HepG2 (cell line): ENCODE results near the gene GSC. TPM values are rescaled to one million over a fixed set of nuclear protein-coding genes. Genes with fewer than 3 reads are reported as not detected.

Experiments
- ATAC-seq: fragments of 200-7000 bp; cut with Tn5 transposase; 3 replicates; pipeline ENCODE4 v1.9.1; 2020; ENCODE audit warnings: mild to moderate bottlenecking, moderate library complexity
- BruUV-seq: library from RNA; stranded (reverse); fragments of 400-500 nt; replicated peaks from 2 replicates; lab custom pipeline; 2021; lab: Mats Ljungman, UMichigan
- CTCF ChIA-PET: fragments of 300-600 bp; formaldehyde crosslinking; extraction: SDS; loops from one replicate; lab custom pipeline; 2021; ENCODE audit warnings: low total read pairs, inconsistent platforms, low intra/inter-chr PET ratio; lab: Yijun Ruan, JAX
- POLR2A ChIA-PET: fragments of 350-600 bp; sonication (Branson Sonifier 250); formaldehyde crosslinking; loops from one replicate; lab custom pipeline; 2020; ENCODE audit warnings: antibody characterized with exemption, inconsistent platforms; lab: Yijun Ruan, JAX
- DNase-seq: peaks from one replicate; pipeline ENCODE4 v3.0.0-alpha.2; 2015; ENCODE audit warnings: low spot score
- FAIRE-seq: peaks from 3 replicates; lab custom pipeline; 2011; peaks lifted over from hg19 to GRCh38; lab: Jason Lieb, UNC
- H2AFZ ChIP-seq: one replicate; pipeline ENCODE4 v1.6.1; 2011; ENCODE audit warnings: low read length, inconsistent platforms
- H3K27ac ChIP-seq: fragments of 300-600 bp; 3 replicates; pipeline ENCODE4 v1.8.0; 2011; ENCODE audit warnings: mixed run types, mild to moderate bottlenecking, mixed read lengths, low read length, inconsistent platforms; ENCODE audit not compliant: insufficient read depth; ENCODE audit errors: extremely low read length
- H3K27me3 ChIP-seq, 2 experiments: fragments of 200-600 bp in 1 of 2; 2 replicates in 1 of 2; 3 replicates in 1 of 2; pipeline versions ENCODE4 v1.6.0 to v1.8.0; 2011; ENCODE audit warnings: low read length in 2 of 2, mild to moderate bottlenecking in 2 of 2, moderate library complexity in 2 of 2, inconsistent platforms in 1 of 2; ENCODE audit not compliant: insufficient read depth in 2 of 2, control insufficient read depth in 1 of 2
- H3K36me3 ChIP-seq, 2 experiments: fragments of 200-600 bp in 1 of 2; replicated peaks in 1 of 2; 2 replicates in 1 of 2; 3 replicates in 1 of 2; pipeline versions ENCODE4 v1.5.1 to v1.8.0; 2011; ENCODE audit warnings: low read length in 2 of 2, inconsistent platforms in 1 of 2; ENCODE audit not compliant: insufficient read depth in 2 of 2, control insufficient read depth in 1 of 2
- H3K4me1 ChIP-seq: 2 replicates; pipeline ENCODE4 v1.5.1; 2012; ENCODE audit warnings: low read length, inconsistent platforms; ENCODE audit not compliant: insufficient read depth
- H3K4me2 ChIP-seq: 2 replicates; pipeline ENCODE4 v1.6.0; 2011; ENCODE audit warnings: low read depth, low read length, inconsistent platforms
- H3K4me3 ChIP-seq, 3 experiments: fragments of 200-600 bp in 1 of 3; sonication (generic), shearing (Covaris generic) in 1 of 3; replicated peaks in 1 of 3; 2 replicates each; pipeline ENCODE4 v1.5.1; 2011 to 2016; ENCODE audit warnings: low read length in 3 of 3, inconsistent platforms in 2 of 3, low read depth in 2 of 3, mild to moderate bottlenecking in 2 of 3, control low read depth in 1 of 3, mixed read lengths in 1 of 3; ENCODE audit not compliant: insufficient read depth in 1 of 3
- H3K79me2 ChIP-seq: one replicate; pipeline ENCODE4 v1.6.1; 2011; ENCODE audit warnings: low read length, inconsistent platforms; ENCODE audit not compliant: insufficient read depth
- H3K9ac ChIP-seq: 2 replicates; pipeline ENCODE4 v1.6.0; 2011; ENCODE audit warnings: mild to moderate bottlenecking, low read depth, low read length, inconsistent platforms; ENCODE audit not compliant: insufficient read depth
- H3K9me3 ChIP-seq: 2 replicates; pipeline ENCODE4 v1.5.1; 2012; ENCODE audit warnings: mild to moderate bottlenecking, low read length
- H4K20me1 ChIP-seq: 2 replicates; pipeline ENCODE4 v1.6.0; 2011; ENCODE audit warnings: inconsistent platforms, mild to moderate bottlenecking, low read length, moderate library complexity; ENCODE audit not compliant: insufficient read depth
- CBX2 ChIP-seq, 2 experiments: fragments of 200-600 bp in 1 of 2; sonication (generic); formaldehyde crosslinking in 1 of 2; IDR thresholded peaks; 2 replicates each; pipeline versions ENCODE4 v1.7.0 to v1.8.1; 2018 to 2022; ENCODE audit warnings: low read depth in 2 of 2, low read length in 1 of 2, mild to moderate bottlenecking in 1 of 2, missing genetic modification reagents in 1 of 2
- DMAP1 ChIP-seq: IDR thresholded peaks from 2 replicates; pipeline ENCODE4 v1.6.1; 2016
- KLF11 ChIP-seq: IDR thresholded peaks from 2 replicates; pipeline ENCODE4 v1.6.1; 2016; ENCODE audit warnings: missing compliant biosample characterization
- MED13 ChIP-seq: sonication (generic); formaldehyde crosslinking; IDR thresholded peaks from 2 replicates; pipeline ENCODE4 v1.5.0; 2020; ENCODE audit warnings: missing genetic modification reagents
- ZEB1 ChIP-seq: IDR thresholded peaks from 2 replicates; pipeline ENCODE4 v1.6.1; 2012; ENCODE audit warnings: mild to moderate bottlenecking, low read depth, inconsistent platforms; ENCODE audit not compliant: insufficient replicate concordance
- ZNF879 ChIP-seq: sonication (generic); formaldehyde crosslinking; IDR thresholded peaks from 2 replicates; pipeline ENCODE4 v1.8.1; 2023; ENCODE audit warnings: missing genetic modification reagents
- ZSCAN29 ChIP-seq: sonication (generic); formaldehyde crosslinking; conservative IDR thresholded peaks from 2 replicates; pipeline ENCODE4 v1.4.0; 2020; ENCODE audit warnings: mild to moderate bottlenecking, missing genetic modification reagents
- WGBS: methylation state at CpG from one replicate; pipeline ENCODE4 v1.1.6; 2017; ENCODE audit warnings: low lambda C conversion rate; 5-methylcytosine and 5-hydroxymethylcytosine counted together
- in situ Hi-C: cut with HindIII; loops from 2 replicates; pipeline ENCODE4 v1.10.0; 2017; ENCODE audit warnings: low pct_unique_long_range_greater_than_20kb; ENCODE audit not compliant: extremely low pct_ligation_motif_present
- intact Hi-C: fragments of 100-400 bp; cut with micrococcal nuclease; formaldehyde crosslinking; loops from one replicate; pipeline ENCODE4 v1.10.0; 2022; ENCODE audit not compliant: unreplicated experiment
- polyA plus RNA-seq, 8 experiments: library from polyadenylated mRNA; depleted of rRNA in 3 of 8; stranded (reverse) in 7 of 8; unstranded in 1 of 8; fragments of >200 nt; fragmentation: Illumina TruSeq in 4 of 8; extraction: Trizol in 4 of 8; gene quantifications; 2 replicates each; pipeline versions ENCODE4 v1.2.1 to v1.2.3, GENCODE V29; 2011 to 2016; ENCODE audit warnings: low read depth in 4 of 8, missing spikeins in 1 of 8, mixed read lengths in 1 of 8; ENCODE audit not compliant: insufficient read depth in 1 of 8
- total RNA-seq, 5 experiments: library from RNA; depleted of rRNA; stranded (reverse); fragments of >200 nt; fragmentation: Illumina TruSeq; extraction: Trizol; gene quantifications; 2 replicates each; pipeline ENCODE4 v1.2.3, GENCODE V29; 2016; ENCODE audit warnings: low read depth in 1 of 5
- TF ChIP-seq, protein P1 (sequence below), 2 experiments: sonication (generic) in 1 of 2; formaldehyde crosslinking in 1 of 2; IDR thresholded peaks; 2 replicates each; pipeline versions ENCODE4 v1.6.1 to v1.9.0; 2014 to 2022; ENCODE audit warnings: antibody characterized with exemption in 1 of 2, borderline replicate concordance in 1 of 2, inconsistent platforms in 1 of 2, low read depth in 1 of 2, missing genetic modification reagents in 1 of 2
- TF ChIP-seq, protein P2 (sequence below): sonication (generic); formaldehyde crosslinking; IDR thresholded peaks from 2 replicates; pipeline ENCODE4 v1.4.0; 2020; ENCODE audit warnings: missing genetic modification reagents

The GSC gene
- total and polyA plus RNA-seq, 2 of the 13 experiments (the other 11 are each of a cell fraction or from before 2014, with no cell fraction given), result not detected

DNA sequence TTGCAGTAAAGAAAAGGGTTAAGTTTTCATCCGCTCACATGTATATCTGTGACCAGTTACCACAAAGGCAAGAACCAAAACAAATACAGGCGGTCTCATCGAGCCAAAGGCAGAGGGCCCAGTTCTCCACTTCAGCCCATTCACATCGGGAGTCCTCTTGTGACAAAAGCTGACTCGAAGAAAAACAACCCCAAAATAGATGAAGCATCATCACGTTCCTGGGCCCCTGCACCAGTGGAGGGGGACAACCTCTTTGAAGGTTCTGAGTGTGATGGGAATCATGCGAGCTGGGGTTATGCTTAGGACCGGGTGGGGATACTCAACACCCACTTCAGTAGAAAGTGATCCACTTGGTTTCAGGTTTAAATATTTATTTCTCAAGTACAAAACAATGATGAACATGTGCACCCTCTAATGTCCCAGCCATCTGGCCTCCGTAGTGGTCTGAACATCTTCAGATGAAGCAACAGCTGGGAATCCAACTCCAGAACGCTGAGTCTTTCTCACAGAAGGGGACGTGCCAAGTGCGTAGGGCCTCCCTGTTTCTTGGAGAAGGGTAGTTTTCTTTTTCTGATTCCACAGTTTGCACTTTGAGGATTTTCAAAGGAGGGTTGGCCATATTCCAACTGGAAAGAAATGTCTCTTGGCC is 8.4 kb downstream of the GSC start (continued):
- TF ChIP-seq, protein P1, sequence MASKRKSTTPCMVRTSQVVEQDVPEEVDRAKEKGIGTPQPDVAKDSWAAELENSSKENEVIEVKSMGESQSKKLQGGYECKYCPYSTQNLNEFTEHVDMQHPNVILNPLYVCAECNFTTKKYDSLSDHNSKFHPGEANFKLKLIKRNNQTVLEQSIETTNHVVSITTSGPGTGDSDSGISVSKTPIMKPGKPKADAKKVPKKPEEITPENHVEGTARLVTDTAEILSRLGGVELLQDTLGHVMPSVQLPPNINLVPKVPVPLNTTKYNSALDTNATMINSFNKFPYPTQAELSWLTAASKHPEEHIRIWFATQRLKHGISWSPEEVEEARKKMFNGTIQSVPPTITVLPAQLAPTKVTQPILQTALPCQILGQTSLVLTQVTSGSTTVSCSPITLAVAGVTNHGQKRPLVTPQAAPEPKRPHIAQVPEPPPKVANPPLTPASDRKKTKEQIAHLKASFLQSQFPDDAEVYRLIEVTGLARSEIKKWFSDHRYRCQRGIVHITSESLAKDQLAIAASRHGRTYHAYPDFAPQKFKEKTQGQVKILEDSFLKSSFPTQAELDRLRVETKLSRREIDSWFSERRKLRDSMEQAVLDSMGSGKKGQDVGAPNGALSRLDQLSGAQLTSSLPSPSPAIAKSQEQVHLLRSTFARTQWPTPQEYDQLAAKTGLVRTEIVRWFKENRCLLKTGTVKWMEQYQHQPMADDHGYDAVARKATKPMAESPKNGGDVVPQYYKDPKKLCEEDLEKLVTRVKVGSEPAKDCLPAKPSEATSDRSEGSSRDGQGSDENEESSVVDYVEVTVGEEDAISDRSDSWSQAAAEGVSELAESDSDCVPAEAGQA (IDR thresholded peaks at IDR 0.05; ENCODE audit: low read depth), result no peak
- TF ChIP-seq, protein P1 (CRISPR knock-in tag; IDR thresholded peaks at IDR 0.05; ENCODE audit: borderline replicate concordance), result no peak

DNA sequence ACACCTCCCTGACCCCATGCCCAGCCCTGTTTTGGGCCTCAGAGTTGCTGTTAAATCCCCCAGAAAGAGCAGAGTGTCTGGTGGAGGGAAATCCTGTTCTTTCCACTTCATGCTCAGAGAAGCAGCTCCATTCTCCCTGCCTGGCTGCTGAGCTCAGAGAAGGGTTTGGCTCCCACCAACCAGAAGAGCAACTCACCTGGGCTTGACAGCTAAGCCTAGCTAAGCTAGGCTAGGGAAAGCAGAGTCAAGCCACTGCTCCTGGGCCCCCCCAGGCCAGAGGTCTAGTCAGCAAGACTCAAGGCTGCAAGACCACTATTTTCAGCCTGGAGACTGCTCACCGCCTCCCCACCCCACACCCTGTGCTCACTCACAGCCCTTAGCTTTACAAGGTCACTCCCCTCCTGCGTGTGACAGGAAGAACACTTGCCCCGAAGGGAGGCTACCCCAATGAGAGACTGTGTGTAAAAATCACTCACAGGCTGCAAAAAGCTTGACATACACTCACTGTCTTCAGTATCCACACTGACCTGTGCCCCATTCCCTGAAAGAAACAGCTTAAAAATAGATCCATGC is 13.5 kb downstream of the GSC start:
- FAIRE-seq (no peak), ATAC-seq (no peak), DNase-seq (no peak)
- H3K27me3 ChIP-seq, result peaks cover 6 to 17% of the 10 kb centered on the region in 2 experiments; a peak in 2 of 5 replicates
- no TSS peak for BruUV-seq
- H3K27ac ChIP-seq, result no peak overlapping the region
- in situ Hi-C loops (no loop called here), intact Hi-C loops (no loop called here)
- no peaks in the 10 kb centered on the region for H3K4me1 ChIP-seq
- H3K4me3 ChIP-seq, result no peak overlapping the region
- H3K79me2 ChIP-seq, result no peaks in the 10 kb centered on the region
- POLR2A ChIA-PET, result no interaction called here
- H3K36me3 ChIP-seq, result no peaks in the 10 kb centered on the region
- no peak for TF ChIP-seq ZSCAN29 (CRISPR knock-in tag)
- TF ChIP-seq KLF11 (CRISPR knock-in tag), result no peak
- no peak for TF ChIP-seq ZNF879 (CRISPR knock-in tag)
- TF ChIP-seq, protein P2, sequence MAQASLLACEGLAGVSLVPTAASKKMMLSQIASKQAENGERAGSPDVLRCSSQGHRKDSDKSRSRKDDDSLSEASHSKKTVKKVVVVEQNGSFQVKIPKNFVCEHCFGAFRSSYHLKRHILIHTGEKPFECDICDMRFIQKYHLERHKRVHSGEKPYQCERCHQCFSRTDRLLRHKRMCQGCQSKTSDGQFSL (CRISPR knock-in tag), result no peak
- TF ChIP-seq DMAP1 (CRISPR knock-in tag), result no peak
- TF ChIP-seq CBX2 (IDR thresholded peaks at IDR 0.05; ENCODE audit: low read depth, low read length), result no peak
- no peak for TF ChIP-seq CBX2 (CRISPR knock-in tag; IDR thresholded peaks at IDR 0.05; ENCODE audit: low read depth)
- no peak for TF ChIP-seq MED13 (CRISPR knock-in tag)
- TF ChIP-seq ZEB1, result no peak
- H3K9ac ChIP-seq, result no peak overlapping the region
- WGBS, result 0% methylated on average over 1 of the region's 3 CpGs
- no peak overlapping the region for H2AFZ ChIP-seq
- CTCF ChIA-PET, result no interaction called here
- H3K9me3 ChIP-seq, result no peaks in the 10 kb centered on the region
- no peaks in the 10 kb centered on the region for H4K20me1 ChIP-seq
- H3K4me2 ChIP-seq, result no peak overlapping the region
